Natural killer cell treated with Interleukin-12 subunit alpha and Interleukin-12 subunit beta and Interleukin-15 and Interleukin-18, amount 100 ng/mL, for 72 hours (primary cell): ENCODE measurements around the gene DUSP15. TPM values are rescaled to one million over a fixed set of nuclear protein-coding genes. Genes with fewer than 3 reads are reported as not detected.
A peak's percentile ranks its signal among the peaks of the same experiment; 100 is the strongest.
"Not testable (repeated sequence)": the region's sequence is repeated elsewhere in the genome, so short reads cannot be mapped to it uniquely, and the experiment has no call there.

Source experiments
- ATAC-seq, 2 donors: fragments of 150-1000 bp; cut with Tn5 transposase in 1 of 2; sonication (Bioruptor Pico), chemical (Tn5 transposase) in 1 of 2; 2 replicates each; pipeline ENCODE4 v1.10.0; 2021
- DNase-seq: peaks from one replicate; pipeline ENCODE4 v3.0.0; 2022; ENCODE audit warnings: low spot score
- H3K27ac Mint-ChIP-seq, 2 donors: 1 replicate in 1 of 2; 2 replicates in 1 of 2; pipeline ENCODE4 v1.8.0; 2022; ENCODE audit warnings: mixed read lengths in 2 of 2, mild to moderate bottlenecking in 1 of 2, moderate library complexity in 1 of 2
- H3K27me3 Mint-ChIP-seq, 2 donors: 1 replicate in 1 of 2; 2 replicates in 1 of 2; pipeline ENCODE4 v1.8.0; 2022; ENCODE audit warnings: mixed read lengths in 2 of 2
- H3K36me3 Mint-ChIP-seq: one replicate; pipeline ENCODE4 v1.8.0; 2022; ENCODE audit warnings: mixed read lengths
- H3K4me1 Mint-ChIP-seq, 2 donors: 1 replicate in 1 of 2; 2 replicates in 1 of 2; pipeline ENCODE4 v1.8.0; 2022; ENCODE audit warnings: low read depth in 2 of 2, mixed read lengths in 2 of 2, mild to moderate bottlenecking in 1 of 2
- H3K4me3 Mint-ChIP-seq: one replicate; pipeline ENCODE4 v1.8.0; 2022; ENCODE audit warnings: mixed read lengths
- H3K9me3 Mint-ChIP-seq: 2 replicates; pipeline ENCODE4 v1.8.0; 2022; ENCODE audit warnings: mixed read lengths
- total RNA-seq, 2 donors: library from RNA; stranded (reverse); gene quantifications; one replicate each; pipeline ENCODE4 v1.2.3, GENCODE V29; 2022

Gene DUSP15, protein sequence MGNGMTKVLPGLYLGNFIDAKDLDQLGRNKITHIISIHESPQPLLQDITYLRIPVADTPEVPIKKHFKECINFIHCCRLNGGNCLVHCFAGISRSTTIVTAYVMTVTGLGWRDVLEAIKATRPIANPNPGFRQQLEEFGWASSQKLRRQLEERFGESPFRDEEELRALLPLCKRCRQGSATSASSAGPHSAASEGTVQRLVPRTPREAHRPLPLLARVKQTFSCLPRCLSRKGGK
- total RNA-seq = not detected

DNA sequence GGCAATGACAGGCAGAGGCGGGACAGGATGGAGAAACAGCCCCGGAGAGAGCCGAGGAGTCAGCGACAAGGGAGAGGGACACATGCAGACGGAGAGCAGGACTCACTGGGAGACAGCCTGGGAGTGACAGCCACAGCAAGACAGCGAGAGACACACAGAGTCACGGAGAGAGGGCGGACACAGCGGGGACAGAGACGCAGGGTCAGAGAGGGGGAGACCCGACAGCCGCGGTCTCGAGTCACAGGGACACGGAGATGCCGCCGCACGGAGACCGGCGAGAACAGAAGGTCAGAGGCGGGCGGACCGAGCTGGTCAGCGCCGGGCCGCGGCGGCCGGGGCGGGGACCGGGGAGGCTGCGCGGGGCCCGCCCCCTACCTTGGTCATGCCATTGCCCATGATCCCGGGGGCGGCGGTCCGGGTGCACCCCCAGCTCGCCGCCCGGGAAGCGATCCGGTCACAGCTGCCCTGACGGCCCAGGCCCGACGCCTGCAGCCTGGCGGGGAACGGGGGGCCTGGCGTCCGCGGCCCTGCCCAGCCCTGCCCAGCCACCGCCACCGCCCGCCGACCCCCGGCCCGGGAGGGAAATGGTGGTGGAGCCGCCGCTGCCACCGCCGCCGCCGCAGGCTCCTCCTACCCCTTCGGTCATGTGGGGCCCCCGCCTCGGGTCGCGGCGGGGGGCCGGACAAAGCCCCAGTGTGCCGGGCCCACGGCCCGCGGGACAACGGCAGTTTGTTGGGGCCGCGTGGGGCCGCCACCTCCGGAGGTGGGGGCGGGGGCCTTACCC lies at the start of gene DUSP15, which contains the start of gene TTLL9:
DUSP15 (minus strand) TSS at position 586 of the 784 bp plus-strand sequence; CDS start at position 396, 190 bp downstream.
TTLL9 (plus strand) TSS at position 693 of the 784 bp plus-strand sequence. CDS start 493 bp downstream, outside the sequence.
- Mint-ChIP-seq H3K36me3 (no peaks in the 10 kb centered on the region), H3K4me3 (peak within 1 kb of the TSS; percentile 97), H3K4me1 (peaks cover 11 to 15% of the 10 kb centered on the region in 2 donors), H3K27ac (peak within 1 kb of the TSS in 1 of 2 donors; percentile 51), H3K9me3 (no peaks in the 10 kb centered on the region), H3K27me3 (peaks cover 44 to 56% of the 10 kb centered on the region in 2 donors)
- DNase-seq = no peak
- ATAC-seq = peak; percentile 57 to 71

DNA sequence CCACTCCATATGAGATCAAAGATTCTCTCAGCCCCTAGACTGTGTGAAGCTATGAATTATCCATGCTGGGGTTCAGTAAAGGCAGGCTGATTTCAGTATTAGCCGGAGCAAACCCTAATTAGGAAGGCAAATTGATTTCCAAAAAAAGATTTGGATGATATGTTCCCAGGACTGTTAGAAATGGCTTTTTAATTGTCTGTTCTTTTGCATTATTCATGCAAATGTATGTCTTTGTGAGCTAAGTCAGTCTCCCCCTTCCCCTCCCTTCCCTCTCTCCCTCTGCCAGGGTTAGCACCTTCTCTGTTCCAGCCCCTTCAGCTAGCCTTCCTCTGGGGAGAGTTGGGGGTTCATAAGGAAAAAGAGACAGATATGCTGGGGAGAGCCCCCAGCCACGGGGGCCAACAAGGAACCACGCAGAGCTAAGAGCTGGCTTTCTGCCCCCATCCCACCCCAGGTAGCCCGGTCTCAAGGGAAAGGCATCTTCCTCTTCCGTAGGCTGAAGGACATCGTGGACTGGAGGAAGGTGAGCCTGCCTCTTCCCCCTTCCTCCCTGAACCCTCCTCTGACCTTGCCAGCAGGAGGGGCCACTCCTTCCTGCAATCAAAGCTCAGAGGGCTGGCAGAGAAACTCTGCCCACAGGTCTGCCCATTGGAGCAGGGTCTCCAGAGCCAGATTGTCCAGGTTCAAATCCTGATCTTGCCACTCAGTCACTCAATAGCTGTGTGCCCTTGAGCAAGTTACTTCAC lies 49.3 kb upstream of the DUSP15 start:
- DNase-seq (no peak), ATAC-seq (no peak)
- Mint-ChIP-seq H3K4me3 (no peak overlapping the region), H3K36me3 (no peaks in the 10 kb centered on the region), H3K27me3 (peaks cover 20 to 22% of the 10 kb centered on the region in 2 donors), H3K27ac (no peak overlapping the region), H3K4me1 (peaks cover 0 to 19% of the 10 kb centered on the region in 2 donors), H3K9me3 (no peaks in the 10 kb centered on the region)

DNA sequence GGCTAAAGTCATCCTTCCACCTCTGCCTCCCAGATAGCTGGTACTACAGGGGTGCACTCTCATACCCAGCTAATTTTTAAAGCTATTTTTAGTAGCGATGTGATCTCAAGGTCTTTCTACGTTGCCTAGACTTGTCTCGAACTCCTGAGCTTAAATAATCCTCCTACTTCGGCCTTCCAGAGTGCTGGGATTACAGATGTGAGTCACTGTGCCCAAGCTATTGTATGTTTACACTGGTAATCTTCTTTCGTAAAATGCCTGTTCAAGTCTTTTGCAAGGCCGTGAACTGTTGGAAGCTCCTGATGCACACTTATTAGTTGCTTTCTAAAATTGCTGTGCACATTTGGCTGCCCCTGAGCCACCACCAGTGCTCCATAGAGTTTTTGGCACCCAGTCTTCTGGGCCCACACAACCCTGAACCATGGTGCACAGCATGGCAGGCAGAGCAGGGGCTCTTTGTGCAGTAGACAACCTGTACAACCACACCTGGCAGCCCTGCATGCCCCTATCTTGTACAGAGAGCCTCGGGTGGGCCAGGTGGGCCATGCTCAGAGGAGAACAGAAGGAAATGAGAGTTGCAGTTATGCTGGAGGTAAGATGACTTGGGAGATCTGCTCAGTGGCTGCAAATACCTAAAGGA lies 48.3 kb upstream of the DUSP15 start:
- H3K27ac Mint-ChIP-seq = no peak overlapping the region
- H3K9me3 Mint-ChIP-seq = no peaks in the 10 kb centered on the region
- H3K36me3 Mint-ChIP-seq = no peaks in the 10 kb centered on the region
- H3K4me3 Mint-ChIP-seq = no peak overlapping the region
- DNase-seq (no peak), ATAC-seq (no peak)
- peaks cover 0 to 9% of the 10 kb centered on the region in 2 donors for H3K4me1 Mint-ChIP-seq
- H3K27me3 Mint-ChIP-seq = peaks cover 13 to 14% of the 10 kb centered on the region in 2 donors

DNA sequence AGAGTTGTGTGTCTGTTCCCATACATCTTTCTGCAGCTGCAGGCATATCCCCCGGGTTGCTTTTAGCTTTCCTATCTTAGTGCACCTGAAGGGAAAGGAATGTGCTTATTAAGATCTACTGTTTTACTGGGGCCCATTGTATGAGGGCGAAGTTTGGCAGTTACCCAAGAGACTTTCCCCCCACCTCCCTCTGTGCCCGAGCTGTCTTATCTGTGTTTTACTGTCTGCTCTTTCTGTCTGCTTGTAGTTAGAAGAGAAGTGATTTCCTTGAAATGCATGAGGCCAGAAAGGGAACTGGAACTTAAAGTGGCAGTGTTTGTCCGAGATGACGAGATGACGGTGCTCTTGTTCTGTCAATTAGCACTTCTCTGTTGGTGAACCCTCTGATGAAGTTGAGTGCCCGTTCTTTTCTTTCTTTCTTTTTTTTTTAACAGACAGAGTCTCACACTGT lies 47.7 kb upstream of the DUSP15 start:
- DNase-seq = not testable (repeated sequence)

DNA sequence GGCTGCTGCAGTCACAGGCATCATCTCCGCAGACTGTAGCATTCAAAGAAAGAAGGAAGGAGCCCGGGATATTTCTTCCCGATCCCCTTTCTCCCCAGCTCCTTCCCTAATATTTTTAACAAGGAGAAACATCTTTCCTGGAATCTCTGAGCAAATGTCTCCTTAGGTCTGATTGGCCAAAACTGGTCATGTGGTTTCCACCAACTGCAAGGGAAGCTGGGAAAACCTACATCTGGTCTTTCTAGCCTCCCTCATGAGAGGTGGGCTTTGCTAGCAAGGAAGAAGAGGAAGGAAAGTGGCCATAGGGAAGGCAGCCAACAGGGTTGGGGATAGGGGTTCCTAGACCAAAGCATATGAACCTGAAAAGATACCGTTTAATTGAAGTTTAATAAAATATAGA lies 46.4 kb upstream of the DUSP15 start:
- ATAC-seq (no peak), DNase-seq (no peak)
- no peak overlapping the region for H3K27ac Mint-ChIP-seq
- no peaks in the 10 kb centered on the region for H3K9me3 Mint-ChIP-seq
- no peaks in the 10 kb centered on the region for H3K36me3 Mint-ChIP-seq
- H3K4me3 Mint-ChIP-seq = no peak overlapping the region
- H3K27me3 Mint-ChIP-seq = peaks cover 13 to 14% of the 10 kb centered on the region in 2 donors
- H3K4me1 Mint-ChIP-seq = no peaks in the 10 kb centered on the region

More for the DNA sequence above, 47.7 kb upstream of the DUSP15 start:
- not testable (repeated sequence) for H3K9me3 Mint-ChIP-seq, H3K4me3 Mint-ChIP-seq, H3K4me1 Mint-ChIP-seq, H3K27ac Mint-ChIP-seq, H3K36me3 Mint-ChIP-seq, ATAC-seq
- peaks cover 13 to 14% of the 10 kb centered on the region in 2 donors for H3K27me3 Mint-ChIP-seq

DNA sequence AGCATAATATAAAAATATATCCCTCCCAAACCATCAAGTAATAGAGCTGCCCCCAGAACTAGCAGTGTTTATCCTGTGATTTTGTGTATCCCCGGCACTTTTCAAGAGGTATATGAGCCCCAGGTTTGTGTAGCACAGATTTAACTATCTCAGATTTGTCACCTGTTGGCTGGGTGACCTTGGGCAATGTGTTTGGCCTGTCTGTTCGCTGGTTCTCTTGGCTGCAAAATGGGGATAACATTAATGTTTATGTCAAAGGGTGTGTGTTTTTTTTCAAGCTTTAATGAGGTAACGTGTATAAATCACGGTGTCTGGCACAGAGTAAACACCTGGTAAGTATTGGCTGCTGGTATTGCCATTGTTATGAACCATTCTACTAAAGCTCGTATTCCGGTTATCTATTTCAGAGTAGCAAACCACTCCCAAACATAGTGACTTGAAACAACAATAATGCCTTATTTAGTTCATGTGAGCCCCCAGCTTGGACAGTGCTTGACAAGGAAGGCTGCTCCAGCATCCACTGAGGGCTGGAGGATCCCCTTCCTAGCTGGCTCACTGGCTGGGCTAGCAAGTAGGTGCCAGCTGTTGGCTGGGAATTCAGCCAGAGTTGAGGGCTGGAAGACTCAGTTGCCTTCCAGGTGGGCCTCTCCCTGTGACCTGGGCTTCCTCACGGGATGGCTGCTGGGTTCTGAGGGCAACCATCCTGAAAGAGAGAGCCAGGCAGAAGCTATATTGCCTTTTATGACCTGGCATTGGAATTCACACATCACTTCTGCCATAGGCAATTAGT lies 45.4 kb upstream of the DUSP15 start:
- no peaks in the 10 kb centered on the region for H3K36me3 Mint-ChIP-seq
- H3K4me3 Mint-ChIP-seq = no peak overlapping the region
- H3K9me3 Mint-ChIP-seq = no peaks in the 10 kb centered on the region
- ATAC-seq = no peak
- H3K4me1 Mint-ChIP-seq = no peaks in the 10 kb centered on the region
- no peak overlapping the region for H3K27ac Mint-ChIP-seq
- H3K27me3 Mint-ChIP-seq = peaks cover 8 to 13% of the 10 kb centered on the region in 2 donors
- DNase-seq = no peak

DNA sequence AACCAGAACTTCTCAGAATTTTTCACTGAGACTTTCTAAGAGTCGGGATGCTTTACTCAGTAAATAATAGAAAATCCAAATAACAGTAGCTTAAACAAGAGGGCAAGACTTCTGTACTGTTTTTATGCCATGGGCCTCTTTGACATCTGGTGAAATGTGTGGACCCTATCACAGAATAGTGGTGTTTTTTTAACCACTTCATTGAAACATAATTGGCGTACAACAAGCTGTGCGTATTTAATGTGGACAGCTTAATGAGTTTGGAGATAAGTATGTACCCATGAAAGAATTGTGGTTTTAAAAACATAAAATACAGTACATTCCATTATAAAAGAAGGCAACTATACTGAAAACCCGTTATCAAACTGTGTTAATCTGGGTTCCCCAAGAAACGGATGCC lies 43.8 kb upstream of the DUSP15 start:
- Mint-ChIP-seq H3K27ac (no peak overlapping the region), H3K9me3 (no peaks in the 10 kb centered on the region), H3K27me3 (peaks cover 0 to 12% of the 10 kb centered on the region in 2 donors), H3K4me1 (no peaks in the 10 kb centered on the region), H3K4me3 (no peak overlapping the region), H3K36me3 (no peaks in the 10 kb centered on the region)
- ATAC-seq (no peak), DNase-seq (no peak)

DNA sequence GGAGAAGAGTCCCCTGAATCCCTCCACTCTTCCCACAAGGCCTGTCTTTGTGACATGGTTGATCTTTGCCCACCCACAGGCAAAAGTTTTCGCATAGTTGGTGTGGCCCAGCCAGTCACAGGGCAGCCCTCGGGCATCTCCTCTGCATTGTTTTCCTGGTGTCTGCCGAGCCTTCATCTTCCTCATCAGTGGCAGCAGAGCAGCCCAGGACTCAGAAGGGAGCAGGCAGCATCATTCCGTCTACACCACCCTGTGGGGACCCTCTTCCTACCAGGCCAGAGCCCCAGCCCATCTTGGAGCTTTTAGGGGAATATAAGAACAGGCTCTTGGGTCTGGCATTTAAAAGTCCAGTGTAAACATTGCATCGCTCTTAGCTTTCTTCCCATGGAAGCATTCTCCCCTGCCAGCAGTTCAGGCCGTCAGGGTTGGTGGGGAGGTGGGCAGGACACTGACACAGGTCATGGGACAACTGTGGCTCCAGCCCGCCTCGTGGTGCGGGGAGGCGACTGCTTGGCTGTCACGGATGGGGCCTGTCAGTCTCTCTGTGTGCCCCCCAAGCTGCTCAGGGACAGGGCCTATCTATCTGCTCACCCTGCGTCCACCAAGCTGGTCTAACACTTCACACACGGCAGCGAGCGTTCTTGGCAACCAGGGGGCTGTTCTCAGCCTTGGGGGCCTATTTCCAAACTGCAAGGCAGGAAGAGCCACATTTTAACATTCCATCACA lies 43.3 kb upstream of the DUSP15 start:
- Mint-ChIP-seq H3K9me3 (no peaks in the 10 kb centered on the region), H3K4me1 (peaks cover 0 to 2% of the 10 kb centered on the region in 2 donors), H3K36me3 (no peaks in the 10 kb centered on the region), H3K27me3 (peaks cover 5 to 12% of the 10 kb centered on the region in 2 donors), H3K27ac (no peak overlapping the region), H3K4me3 (no peak overlapping the region)
- no peak for DNase-seq
- ATAC-seq = peak in 1 of 2 donors; percentile 40

DNA sequence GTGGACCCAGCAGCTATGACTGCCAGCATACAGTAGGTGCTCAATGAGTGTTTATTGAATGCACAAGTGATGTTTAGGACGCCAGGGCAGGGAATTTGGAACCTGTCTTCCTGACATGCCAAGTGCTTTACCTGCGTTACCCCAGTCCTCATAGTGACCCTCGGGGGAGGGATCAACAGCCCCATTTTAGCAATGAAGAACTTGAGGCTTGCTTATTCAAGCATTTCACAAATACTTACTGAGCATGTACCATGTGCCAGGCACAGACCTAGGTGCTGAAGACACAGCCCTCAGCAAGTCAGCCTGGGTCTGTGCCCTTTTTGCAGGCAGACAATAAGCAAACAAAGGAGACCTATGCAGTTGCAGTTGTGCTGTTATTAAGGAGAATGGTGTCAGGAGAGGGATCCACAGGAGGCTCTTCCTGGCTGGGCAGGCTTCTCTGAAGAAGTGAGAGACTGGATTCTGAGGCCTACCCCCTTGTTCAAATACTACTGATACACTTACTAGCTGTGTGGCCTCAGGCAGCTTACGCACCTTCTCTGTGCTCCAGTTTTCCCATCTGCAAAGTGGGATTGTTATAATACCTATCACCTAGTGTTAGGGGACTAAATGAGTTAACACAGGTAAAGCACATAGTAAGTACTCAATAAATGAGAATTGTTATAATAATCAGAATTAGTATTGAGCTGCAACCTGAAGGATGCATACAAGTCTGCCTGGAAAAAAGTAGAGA lies 39.9 kb upstream of the DUSP15 start:
- DNase-seq = no peak
- no peak overlapping the region for H3K4me3 Mint-ChIP-seq
- no peak overlapping the region for H3K27ac Mint-ChIP-seq
- H3K9me3 Mint-ChIP-seq = no peaks in the 10 kb centered on the region
- no peaks in the 10 kb centered on the region for H3K36me3 Mint-ChIP-seq
- peaks cover 2 to 6% of the 10 kb centered on the region in 2 donors for H3K27me3 Mint-ChIP-seq
- ATAC-seq = no peak
- peaks cover 0 to 6% of the 10 kb centered on the region in 2 donors for H3K4me1 Mint-ChIP-seq

DNA sequence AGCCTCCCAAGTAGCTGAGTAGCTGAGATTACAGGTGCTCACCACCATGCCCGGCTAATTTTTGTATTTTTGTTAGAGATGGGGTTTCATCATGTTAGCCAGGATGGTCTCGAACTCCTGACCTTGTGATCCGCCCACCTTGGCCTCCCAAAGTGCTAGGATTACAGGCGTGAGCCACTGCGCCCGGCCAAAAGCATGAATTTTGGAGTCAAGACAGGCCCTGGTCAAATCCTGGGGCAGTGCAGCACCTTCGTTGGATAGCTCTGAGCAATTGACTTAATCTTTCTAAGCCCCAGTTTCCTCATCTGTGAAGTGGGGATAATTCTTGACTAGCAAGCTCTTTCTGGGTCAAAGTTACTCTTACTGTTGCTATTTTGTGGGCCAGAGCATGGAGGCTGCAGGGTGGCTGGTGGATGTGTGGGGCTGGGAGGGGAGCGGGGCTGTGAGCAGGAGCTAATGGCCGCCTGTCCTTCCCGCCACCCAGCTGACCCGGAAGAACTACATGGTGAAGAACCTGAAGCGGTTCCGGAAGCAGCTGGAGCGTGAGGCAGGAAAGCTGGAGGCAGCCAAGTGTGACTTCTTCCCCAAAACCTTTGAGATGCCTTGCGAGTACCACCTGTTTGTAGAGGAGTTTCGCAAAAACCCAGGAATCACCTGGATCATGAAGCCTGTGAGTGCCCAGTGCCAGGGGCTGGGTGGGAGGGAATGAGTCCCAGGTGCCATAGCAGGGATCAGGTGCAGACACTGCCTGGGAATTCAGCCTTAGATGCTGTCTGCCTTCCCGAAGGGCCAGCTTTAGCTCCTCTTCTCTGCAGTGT lies 39.1 kb upstream of the DUSP15 start:
- Mint-ChIP-seq H3K4me3 (no peak overlapping the region), H3K4me1 (peaks cover 0 to 6% of the 10 kb centered on the region in 2 donors), H3K27me3 (peaks cover 2 to 6% of the 10 kb centered on the region in 2 donors), H3K27ac (no peak overlapping the region), H3K36me3 (no peaks in the 10 kb centered on the region), H3K9me3 (no peaks in the 10 kb centered on the region)
- no peak for DNase-seq
- ATAC-seq = no peak

DNA sequence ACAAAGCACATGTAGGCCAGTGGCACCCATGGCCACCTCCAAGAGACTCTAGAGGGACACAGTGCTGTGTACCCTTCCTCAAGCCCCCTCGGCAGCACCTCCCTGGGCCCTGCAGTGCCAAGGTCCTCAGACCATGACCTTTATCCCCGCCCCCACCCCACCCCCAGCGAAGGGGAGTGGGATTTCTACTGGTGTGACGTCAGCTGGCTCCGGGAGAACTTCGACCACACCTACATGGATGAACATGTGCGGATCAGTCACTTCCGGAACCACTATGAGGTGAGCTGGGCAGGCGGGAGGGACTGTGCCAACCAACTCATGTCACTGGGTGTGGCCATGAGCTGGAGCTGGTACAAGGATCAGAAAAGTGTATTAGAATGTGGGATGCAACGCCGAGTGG lies 38.1 kb upstream of the DUSP15 start:
- ATAC-seq (no peak), DNase-seq (no peak)
- Mint-ChIP-seq H3K27me3 (peaks cover 5 to 12% of the 10 kb centered on the region in 2 donors), H3K4me1 (peaks cover 0 to 6% of the 10 kb centered on the region in 2 donors), H3K27ac (no peak overlapping the region), H3K36me3 (no peaks in the 10 kb centered on the region), H3K4me3 (no peak overlapping the region), H3K9me3 (no peaks in the 10 kb centered on the region)
